CD4-positive, alpha-beta T cell treated with Interleukin-15 for 1 hour (primary cell): ENCODE measurements around the gene SNCAIP.
"Not testable (repeated sequence)": the region's sequence is repeated elsewhere in the genome, so short reads cannot be mapped to it uniquely, and the experiment has no call there.

Experiments
- DNase-seq: peaks from one replicate; pipeline ENCODE4 v3.0.0-alpha.2; 2020

The SNCAIP gene

GRCh38 chr5:122470365-122470764 lies 158.3 kb downstream of the SNCAIP start:
- no peak for DNase-seq

- DNase-seq = no peak
These were observed 159.2 kb downstream of the SNCAIP start for GRCh38 chr5:122471031-122471751.

- no peak for DNase-seq
These were observed 159.7 kb downstream of the SNCAIP start for GRCh38 chr5:122471752-122472061.

GRCh38 chr5:122473138-122473843 lies 161.3 kb downstream of the SNCAIP start:
- no peak for DNase-seq

- DNase-seq = no peak
These were observed 161.9 kb downstream of the SNCAIP start for GRCh38 chr5:122473941-122474340.

GRCh38 chr5:122478741-122479442 lies 166.9 kb downstream of the SNCAIP start:
- DNase-seq = no peak

GRCh38 chr5:122480146-122480545 lies 168.1 kb downstream of the SNCAIP start:
- no peak for DNase-seq

- DNase-seq = no peak
These were observed 172.1 kb downstream of the SNCAIP start for GRCh38 chr5:122484103-122484502.

- DNase-seq = no peak
These were observed 173.2 kb downstream of the SNCAIP start for GRCh38 chr5:122485226-122485625.

GRCh38 chr5:122486616-122487015 lies 174.6 kb downstream of the SNCAIP start:
- DNase-seq = not testable (repeated sequence)

GRCh38 chr5:122490718-122491117 lies 178.7 kb downstream of the SNCAIP start:
- no peak for DNase-seq

- DNase-seq = no peak
These were observed 180.6 kb downstream of the SNCAIP start for GRCh38 chr5:122492675-122493074.

GRCh38 chr5:122493091-122494021 lies 181.3 kb downstream of the SNCAIP start:
- DNase-seq = no peak

GRCh38 chr5:122494109-122494508 lies 182.1 kb downstream of the SNCAIP start:
- DNase-seq = no peak

GRCh38 chr5:122498163-122498562 lies 186.1 kb downstream of the SNCAIP start:
- DNase-seq = no peak

GRCh38 chr5:122499585-122499984 lies 187.5 kb downstream of the SNCAIP start:
- DNase-seq = no peak

- DNase-seq = no peak
These were observed 188.4 kb downstream of the SNCAIP start for GRCh38 chr5:122500245-122501088.

GRCh38 chr5:122501089-122501435 lies 189.0 kb downstream of the SNCAIP start:
- no peak for DNase-seq

GRCh38 chr5:122507045-122507444 lies 195.0 kb downstream of the SNCAIP start:
- no peak for DNase-seq

- DNase-seq = no peak
These were observed 195.5 kb downstream of the SNCAIP start for GRCh38 chr5:122507581-122507980.

GRCh38 chr5:122508623-122509022 lies 196.6 kb downstream of the SNCAIP start:
- DNase-seq = no peak
